Measurements from ENCODE around the gene CITED4.

Gene CITED4

GRCh38 chr1:40838980-40839942, 22.9 kb downstream of the CITED4 start:
- no peak for TF ChIP-seq CTCF (IDR thresholded peaks at IDR 0.05)
- no peak overlapping the region for H3K27ac ChIP-seq

GRCh38 chr1:40838045-40838979, 23.9 kb downstream of the CITED4 start:
- TF ChIP-seq CTCF (IDR thresholded peaks at IDR 0.05): no peak
- H3K9me3 ChIP-seq (ENCODE audit: control insufficient read depth, low read length): no peaks in the 10 kb centered on the region

More at GRCh38 chr1:40838980-40839942, 22.9 kb downstream of the CITED4 start:
- no peak overlapping the region for H2AFZ ChIP-seq
- no peaks in the 10 kb centered on the region for H3K4me1 ChIP-seq
- H3K36me3 ChIP-seq (ENCODE audit: control insufficient read depth, insufficient read depth, low read length): no peaks in the 10 kb centered on the region
- H3K9ac ChIP-seq: no peak overlapping the region
- no peaks in the 10 kb centered on the region for H3K27me3 ChIP-seq (ENCODE audit: control insufficient read depth, insufficient read depth, low read length)
- H3K79me2 ChIP-seq: no peaks in the 10 kb centered on the region
- no peak overlapping the region for H3K4me3 ChIP-seq (ENCODE audit: low read depth, low read length)
- H3K9me3 ChIP-seq (ENCODE audit: control insufficient read depth, low read length): no peaks in the 10 kb centered on the region
- no peak overlapping the region for H3K4me2 ChIP-seq (ENCODE audit: low read length)

GRCh38 chr1:40837601-40838000, 24.6 kb downstream of the CITED4 start:
- no peaks in the 10 kb centered on the region for H3K4me1 ChIP-seq
- no peak for TF ChIP-seq CTCF (IDR thresholded peaks at IDR 0.05)
- H3K27me3 ChIP-seq (ENCODE audit: control insufficient read depth, insufficient read depth, low read length): no peaks in the 10 kb centered on the region
- no peak overlapping the region for H3K9ac ChIP-seq
- H3K9me3 ChIP-seq (ENCODE audit: control insufficient read depth, low read length): no peaks in the 10 kb centered on the region
- no peaks in the 10 kb centered on the region for H3K36me3 ChIP-seq (ENCODE audit: control insufficient read depth, insufficient read depth, low read length)
- H2AFZ ChIP-seq: no peak overlapping the region
- no peak overlapping the region for H3K4me3 ChIP-seq (ENCODE audit: low read depth, low read length)
- no peaks in the 10 kb centered on the region for H3K79me2 ChIP-seq
- H3K4me2 ChIP-seq (ENCODE audit: low read length): no peak overlapping the region
- no peak overlapping the region for H3K27ac ChIP-seq

More at GRCh38 chr1:40838045-40838979, 23.9 kb downstream of the CITED4 start:
- no peaks in the 10 kb centered on the region for H3K79me2 ChIP-seq
- H2AFZ ChIP-seq: no peak overlapping the region
- H3K4me2 ChIP-seq (ENCODE audit: low read length): no peak overlapping the region
- H3K4me1 ChIP-seq: no peaks in the 10 kb centered on the region
- no peaks in the 10 kb centered on the region for H3K36me3 ChIP-seq (ENCODE audit: control insufficient read depth, insufficient read depth, low read length)
- no peak overlapping the region for H3K27ac ChIP-seq
- H3K4me3 ChIP-seq (ENCODE audit: low read depth, low read length): no peak overlapping the region
- H3K9ac ChIP-seq: no peak overlapping the region
- H3K27me3 ChIP-seq (ENCODE audit: control insufficient read depth, insufficient read depth, low read length): no peaks in the 10 kb centered on the region

- H3K9me3 ChIP-seq (ENCODE audit: control insufficient read depth, low read length): no peaks in the 10 kb centered on the region
- H3K36me3 ChIP-seq (ENCODE audit: control insufficient read depth, insufficient read depth, low read length): no peaks in the 10 kb centered on the region
- H3K4me2 ChIP-seq (ENCODE audit: low read length): no peak overlapping the region
- H3K4me3 ChIP-seq (ENCODE audit: low read depth, low read length): no peak overlapping the region
- H2AFZ ChIP-seq: no peak overlapping the region
- no peak for TF ChIP-seq CTCF (IDR thresholded peaks at IDR 0.05)
- no peaks in the 10 kb centered on the region for H3K27me3 ChIP-seq (ENCODE audit: control insufficient read depth, insufficient read depth, low read length)
- H3K9ac ChIP-seq: no peak overlapping the region
- no peaks in the 10 kb centered on the region for H3K79me2 ChIP-seq
- H3K4me1 ChIP-seq: no peaks in the 10 kb centered on the region
- no peak overlapping the region for H3K27ac ChIP-seq
These were observed 25.9 kb downstream of the CITED4 start for GRCh38 chr1:40836283-40836682.
